Activated CD4-positive, alpha-beta T cell treated with anti-CD3 and anti-CD28 coated beads for 4 hours (primary cell): ENCODE results near the gene SDCCAG8.
A peak's percentile ranks its signal among the peaks of the same experiment; 100 is the strongest.

ENCODE experiments used
- DNase-seq, 2 donors: peaks; one replicate each; pipeline ENCODE4 v3.0.0-alpha.2; 2020

Gene SDCCAG8

GRCh38 chr1:243394601-243395464, 139.0 kb downstream of the SDCCAG8 start:
- no peak for DNase-seq

GRCh38 chr1:243396424-243396823, 140.6 kb downstream of the SDCCAG8 start:
- no peak for DNase-seq

- DNase-seq: no peak
Observed at GRCh38 chr1:243396876-243397275, 141.0 kb downstream of the SDCCAG8 start.

DNA sequence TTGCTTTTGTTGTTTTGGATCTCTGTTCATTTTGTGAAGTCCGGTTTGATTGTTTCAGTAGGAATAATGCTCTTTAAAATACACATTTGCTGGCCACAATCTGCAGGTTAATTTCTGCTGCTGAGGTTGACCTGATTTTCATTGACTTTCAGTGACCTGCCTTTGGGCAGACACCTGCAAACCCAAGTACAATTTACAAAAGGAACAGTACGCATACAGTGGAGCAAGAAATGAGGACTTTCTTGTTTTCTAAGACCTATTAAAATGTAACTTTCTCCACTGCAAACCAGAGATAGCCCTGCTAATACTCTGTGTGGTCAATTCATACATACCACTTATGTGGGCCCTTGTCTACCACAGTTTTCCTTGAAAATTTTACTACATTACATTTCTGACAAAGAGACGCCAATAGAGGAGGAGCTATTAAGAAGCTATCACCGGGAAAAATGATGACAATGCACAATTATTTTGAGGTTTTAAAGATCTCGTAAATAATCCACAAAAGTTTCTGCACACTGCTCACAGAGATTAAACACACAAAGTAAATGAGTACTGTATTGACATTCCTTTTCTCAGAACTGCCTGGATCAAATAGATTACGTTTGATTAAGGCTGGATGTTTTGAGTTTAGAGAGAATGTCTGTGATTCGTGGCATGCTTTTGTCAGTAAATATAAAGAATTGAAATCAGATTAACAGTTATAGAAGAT, 141.9 kb downstream of the SDCCAG8 start:
- DNase-seq: no peak

GRCh38 chr1:243399561-243400155, 143.8 kb downstream of the SDCCAG8 start:
- no peak for DNase-seq

DNA sequence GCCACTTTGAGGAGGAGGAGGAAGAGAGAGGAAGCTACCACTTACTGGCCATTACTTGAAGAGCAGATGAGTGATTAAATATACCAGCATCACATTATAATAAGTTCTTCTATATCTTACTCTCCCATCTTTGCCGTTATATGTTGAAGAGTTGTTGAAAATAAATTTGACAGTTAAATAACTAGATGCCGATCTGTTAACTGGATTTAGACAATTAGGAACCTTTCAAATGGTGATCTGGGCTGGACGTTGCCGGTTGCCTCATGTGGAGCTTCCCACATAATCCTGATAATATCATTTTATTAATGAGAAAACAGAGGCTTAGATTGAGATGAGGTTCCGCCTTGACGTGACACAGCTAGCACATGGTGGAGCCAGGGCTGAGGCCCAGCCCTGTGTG, 147.0 kb downstream of the SDCCAG8 start:
- DNase-seq: no peak

GRCh38 chr1:243406424-243406823, 150.6 kb downstream of the SDCCAG8 start:
- no peak for DNase-seq

- no peak for DNase-seq
Observed at GRCh38 chr1:243407284-243408018, 151.6 kb downstream of the SDCCAG8 start.

DNA sequence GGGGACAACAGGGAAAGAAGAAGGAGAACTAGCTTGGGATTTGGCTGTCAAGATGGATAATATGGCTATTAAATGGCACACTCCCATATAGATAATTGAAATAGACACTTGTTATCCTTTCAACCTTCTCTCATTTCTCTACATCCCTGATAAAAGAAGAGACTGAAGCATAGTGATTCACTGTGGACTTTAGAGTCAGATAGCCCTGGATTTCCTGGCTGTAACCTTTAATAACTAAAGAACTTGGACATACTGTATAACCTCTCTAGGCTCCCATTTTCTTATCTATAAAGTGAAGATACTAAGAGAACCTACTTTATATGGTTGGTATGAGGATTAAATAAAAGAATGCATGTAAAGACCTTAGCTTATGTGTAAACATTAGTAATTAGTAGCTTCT, 152.6 kb downstream of the SDCCAG8 start:
- no peak for DNase-seq

DNA sequence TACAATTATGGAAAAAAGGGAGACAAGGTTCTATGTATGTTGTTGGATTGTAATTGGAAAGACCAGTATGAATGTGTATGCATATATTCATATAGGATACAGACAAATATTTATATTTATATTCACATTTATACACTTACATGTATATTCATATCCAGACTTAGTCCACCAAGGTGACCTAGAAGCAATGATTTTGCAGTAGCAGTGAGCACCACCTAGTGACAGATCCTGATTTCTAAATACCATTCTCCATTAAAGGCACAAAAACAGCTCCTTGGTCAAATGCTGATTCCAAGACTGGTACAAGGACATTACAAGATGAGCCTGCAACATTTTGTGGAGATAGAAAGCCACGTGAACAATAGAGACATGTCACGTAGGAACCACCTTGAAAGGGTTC, 153.4 kb downstream of the SDCCAG8 start:
- DNase-seq: no peak

DNA sequence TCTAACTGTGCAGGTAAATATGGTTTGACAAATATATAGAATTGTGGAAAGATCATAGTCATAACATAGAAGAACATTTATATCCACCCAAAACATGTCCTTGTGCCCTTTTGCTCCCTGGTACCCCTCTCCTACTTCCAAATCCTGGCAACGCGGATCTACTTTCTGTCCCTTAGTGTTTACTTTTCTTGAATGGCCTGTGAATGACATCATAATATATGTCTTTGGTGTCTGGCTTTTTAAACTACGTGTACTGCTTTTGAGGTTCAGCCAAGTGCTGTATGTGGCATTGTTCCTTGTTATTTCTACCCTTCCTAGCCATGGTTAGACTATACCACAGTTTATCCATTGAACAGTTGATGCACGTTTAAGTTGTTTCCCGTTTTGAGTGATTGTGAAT, 155.6 kb downstream of the SDCCAG8 start:
- no peak for DNase-seq

- DNase-seq: no peak
Observed at GRCh38 chr1:243413431-243414151, 157.8 kb downstream of the SDCCAG8 start.

- no peak for DNase-seq
Observed at GRCh38 chr1:243414152-243414494, 158.3 kb downstream of the SDCCAG8 start.

GRCh38 chr1:243415663-243416408, 160.0 kb downstream of the SDCCAG8 start:
- no peak for DNase-seq

GRCh38 chr1:243416495-243416894, 160.7 kb downstream of the SDCCAG8 start:
- no peak for DNase-seq

DNA sequence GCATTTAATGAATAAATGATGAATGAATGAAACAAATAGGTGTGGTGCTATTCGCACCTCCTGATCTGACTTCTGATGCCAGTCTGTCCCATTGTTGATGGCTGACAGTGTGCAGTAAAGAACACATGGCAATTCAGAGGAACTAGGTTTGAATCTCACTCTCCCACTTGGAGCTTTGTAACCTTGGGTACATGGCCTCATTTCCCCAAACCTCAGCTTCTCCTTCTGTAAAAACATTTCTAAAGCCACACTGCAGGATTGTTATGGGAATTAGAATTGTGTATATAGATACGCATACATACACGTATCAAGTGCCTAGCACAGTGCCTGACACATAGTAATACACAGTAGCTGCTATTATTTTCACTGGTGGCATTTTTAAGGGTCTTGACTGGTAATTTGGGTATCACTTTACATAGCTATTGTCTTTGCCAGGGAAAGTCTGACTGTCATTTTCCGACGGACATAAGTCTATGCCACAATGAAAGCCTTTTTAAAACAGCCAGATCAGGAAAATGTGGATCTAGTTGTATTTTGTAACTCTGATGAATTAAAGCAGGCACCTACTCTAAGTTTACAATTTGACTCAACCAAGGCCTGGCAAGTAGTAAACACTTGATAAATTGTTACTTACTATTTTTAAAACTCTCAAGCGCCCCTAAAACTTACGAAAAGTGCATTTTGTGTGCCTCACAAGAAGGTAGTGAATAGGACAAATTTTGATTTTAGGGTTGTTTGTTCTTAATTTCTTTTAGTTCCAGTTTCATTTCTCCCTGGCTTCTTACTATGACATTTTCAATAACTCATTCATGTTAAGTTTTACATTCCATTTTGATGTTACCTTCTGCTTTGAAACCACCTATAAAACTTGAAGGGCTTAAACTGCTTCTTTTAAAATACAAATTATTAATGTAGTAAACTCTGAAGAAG, 164.4 kb downstream of the SDCCAG8 start:
- no peak for DNase-seq

DNA sequence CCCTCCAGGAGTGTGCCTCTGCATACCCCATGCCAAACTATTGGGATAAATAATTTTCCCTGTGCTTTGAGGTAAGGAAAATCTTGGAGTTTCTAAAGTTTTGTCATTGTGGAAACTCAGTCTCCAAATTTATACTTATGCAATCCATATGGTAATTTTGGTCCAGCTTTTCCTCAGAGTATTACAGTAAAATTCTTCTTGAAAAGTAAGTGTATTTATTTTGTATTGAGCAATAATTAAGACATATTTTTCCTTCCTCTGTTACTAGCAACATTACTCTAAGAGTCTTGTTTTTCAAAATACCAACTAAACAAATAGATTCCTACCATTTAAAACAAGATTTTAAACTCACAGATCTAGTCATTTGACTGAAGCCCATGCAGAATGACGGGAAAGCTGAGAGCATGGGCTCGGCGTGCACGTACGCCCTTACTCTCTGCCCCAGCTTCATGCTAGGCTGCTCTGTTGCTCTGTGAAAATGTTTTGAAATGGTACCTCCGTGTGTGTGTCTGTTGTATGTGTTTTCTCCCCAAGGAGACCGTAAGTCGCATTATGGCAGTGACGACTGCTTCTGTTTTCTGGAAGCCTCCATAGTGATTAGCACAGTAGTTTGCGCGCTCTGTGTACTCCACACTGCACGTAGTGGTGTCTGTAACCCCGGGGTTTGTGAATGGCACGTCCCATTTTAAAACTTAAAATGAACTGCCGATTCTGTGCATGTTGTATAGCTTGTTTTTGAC, 165.3 kb downstream of the SDCCAG8 start:
- no peak for DNase-seq

- peak; percentile 31 to 34 for DNase-seq
Observed at GRCh38 chr1:243421784-243422183, 165.9 kb downstream of the SDCCAG8 start.

DNA sequence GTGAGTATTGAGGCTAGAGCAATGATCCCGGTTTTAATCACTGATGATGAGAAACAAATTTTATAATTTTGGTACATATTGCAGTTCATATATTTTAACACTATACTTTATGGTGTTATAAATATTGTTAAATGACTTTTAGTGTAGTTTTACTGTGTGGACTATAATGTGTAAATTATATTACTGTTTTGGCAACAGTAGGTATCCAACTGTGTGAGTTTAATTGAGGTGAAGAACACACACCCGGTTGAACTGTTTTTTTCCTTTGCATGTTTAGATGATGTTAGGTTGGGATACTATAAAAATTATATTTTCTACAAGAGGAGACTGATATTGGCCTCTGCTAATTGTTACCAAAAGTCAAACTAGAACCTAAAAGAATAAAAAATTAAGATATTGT, 166.5 kb downstream of the SDCCAG8 start:
- no peak for DNase-seq

GRCh38 chr1:243428084-243428483, 172.2 kb downstream of the SDCCAG8 start:
- DNase-seq: no peak
